ENCODE data around the gene NOTCH2. TPM values are rescaled to one million over a fixed set of nuclear protein-coding genes. Genes with fewer than 3 reads are reported as not detected.

Gene NOTCH2
- total and polyA plus RNA-seq, 9 of the 15 experiments (the other 6 are each of a cell fraction or from before 2014, with no cell fraction given): 0.04 to 1.2 (median 0.28) TPM; not detected in 1

DNA sequence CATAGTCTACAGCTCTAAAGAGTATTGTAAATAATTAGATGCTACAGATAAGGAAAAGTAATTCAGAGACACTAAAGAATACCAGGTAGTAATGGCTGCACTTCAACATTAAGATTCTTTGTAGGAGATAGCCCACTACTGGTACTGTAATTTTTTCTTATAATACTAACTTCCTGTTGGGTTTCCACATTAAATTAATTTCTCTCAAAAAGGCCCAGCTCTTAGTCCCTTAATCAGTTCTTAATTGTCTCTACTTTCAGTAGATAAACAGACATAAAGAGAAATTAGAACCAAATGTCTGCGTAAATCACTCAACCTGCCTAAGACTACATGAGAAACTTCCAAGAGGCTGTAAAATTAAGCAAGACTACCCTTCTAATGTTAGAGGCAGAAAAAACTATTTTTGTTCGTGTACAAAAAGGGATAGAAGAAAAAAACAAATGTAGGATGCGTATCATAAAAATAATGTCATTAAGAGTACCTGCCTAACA lies 83.4 kb downstream of the NOTCH2 start:
- H3K4me1 ChIP-seq (replicated peaks in 1 of 2; ENCODE audit: control insufficient read depth in 2 of 2, insufficient read depth in 2 of 2, low read length in 2 of 2): no peaks in the 10 kb centered on the region
- in situ Hi-C loops (cut with MboI): no loop called here
- H2AFZ ChIP-seq (ENCODE audit: low read depth, low read length): no peak overlapping the region
- BruUV-seq (replicated peaks): no TSS peak
- H3K79me2 ChIP-seq (ENCODE audit: control insufficient read depth, insufficient read depth, low read length): no peaks in the 10 kb centered on the region
- no peak overlapping the region for H3K9ac ChIP-seq (ENCODE audit: insufficient read depth in 1 of 2, low read depth in 2 of 2, low read length in 2 of 2)
- no peak overlapping the region for H3K4me2 ChIP-seq (ENCODE audit: insufficient read depth, low read length)
- intact Hi-C loops (cut with micrococcal nuclease): no loop called here
- H3K9me3 ChIP-seq (replicated peaks; ENCODE audit: control insufficient read depth, insufficient read depth, low read depth, low read length): no peaks in the 10 kb centered on the region
- POLR2A ChIA-PET: interaction anchor here (0.6 kb wide), 1 partner anchor 232 kb away, joined by 3 read pairs; no protein-coding TSS in a partner anchor
- no peak overlapping the region for H3K27ac ChIP-seq (ENCODE audit: extremely low read depth, low read depth, low read length)
- H3K36me3 ChIP-seq (ENCODE audit: control insufficient read depth, insufficient read depth, low read length): no peaks in the 10 kb centered on the region
- WGBS (ENCODE audit: insufficient coverage, low coverage, missing lambda C conversion rate): 8% methylated on average over 3 of the region's 3 CpGs
- H3K4me3 ChIP-seq: no peak overlapping the region
- DNase-seq (ENCODE audit: extremely low read depth in 1 of 4, low spot score in 3 of 4) (no peak), FAIRE-seq (no peak), ATAC-seq (no peak)
- no peak for TF ChIP-seq NKRF (IDR thresholded peaks at IDR 0.05; ENCODE audit: borderline replicate concordance)
- TF ChIP-seq ZNF780A (CRISPR knock-in tag; IDR thresholded peaks at IDR 0.05): no peak
- no peak for TF ChIP-seq CBX3 (IDR thresholded peaks at IDR 0.05; ENCODE audit: borderline replicate concordance in 1 of 2, low read length in 2 of 2)
- no peak for TF ChIP-seq ZNF311 (CRISPR knock-in tag; IDR thresholded peaks at IDR 0.05)
- TF ChIP-seq ZC3H8 (IDR thresholded peaks at IDR 0.05): no peak
- TF ChIP-seq ZNF586 (CRISPR knock-in tag; conservative IDR thresholded peaks at IDR 0.05): no peak
- TF ChIP-seq RB1 (IDR thresholded peaks at IDR 0.05; ENCODE audit: low read depth): no peak
- no peak for TF ChIP-seq EZH2 (IDR thresholded peaks at IDR 0.05; ENCODE audit: borderline replicate concordance, low read depth, low read length)
- no peak for TF ChIP-seq SP2 (IDR thresholded peaks at IDR 0.05; ENCODE audit: extremely low read depth, low read depth, low read length, poor library complexity, severe bottlenecking)
- TF ChIP-seq PRMT5 (CRISPR knock-in tag; IDR thresholded peaks at IDR 0.05): no peak
- no peak for TF ChIP-seq NFXL1 (CRISPR knock-in tag; IDR thresholded peaks at IDR 0.05)
- no peak for TF ChIP-seq ZFX (CRISPR knock-in tag; IDR thresholded peaks at IDR 0.05)
- TF ChIP-seq CHD1 (IDR thresholded peaks at IDR 0.05; ENCODE audit: low read length): no peak
- TF ChIP-seq, protein P1, sequence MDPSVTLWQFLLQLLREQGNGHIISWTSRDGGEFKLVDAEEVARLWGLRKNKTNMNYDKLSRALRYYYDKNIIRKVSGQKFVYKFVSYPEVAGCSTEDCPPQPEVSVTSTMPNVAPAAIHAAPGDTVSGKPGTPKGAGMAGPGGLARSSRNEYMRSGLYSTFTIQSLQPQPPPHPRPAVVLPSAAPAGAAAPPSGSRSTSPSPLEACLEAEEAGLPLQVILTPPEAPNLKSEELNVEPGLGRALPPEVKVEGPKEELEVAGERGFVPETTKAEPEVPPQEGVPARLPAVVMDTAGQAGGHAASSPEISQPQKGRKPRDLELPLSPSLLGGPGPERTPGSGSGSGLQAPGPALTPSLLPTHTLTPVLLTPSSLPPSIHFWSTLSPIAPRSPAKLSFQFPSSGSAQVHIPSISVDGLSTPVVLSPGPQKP (CRISPR knock-in tag; IDR thresholded peaks at IDR 0.05): no peak
- TF ChIP-seq NR4A1 (CRISPR knock-in tag; IDR thresholded peaks at IDR 0.05): no peak
- no peak for TF ChIP-seq NR4A1 (tag; IDR thresholded peaks at IDR 0.05)
- H4K20me1 ChIP-seq (replicated peaks; ENCODE audit: control insufficient read depth, insufficient read depth, low read length): no peaks in the 10 kb centered on the region
- H3K27me3 ChIP-seq (ENCODE audit: control insufficient read depth in 2 of 2, insufficient read depth in 2 of 2, low read length in 2 of 2): peaks cover 0 to 4% of the 10 kb centered on the region in 2 experiments; a peak in 2 of 5 replicates
- no peaks in the 10 kb centered on the region for H3K9me1 ChIP-seq (ENCODE audit: control insufficient read depth, insufficient read depth, low read length)
- CTCF ChIA-PET (ENCODE audit: low intra/inter-chr PET ratio): no interaction called here

Measured in K562 (cell line).